ENCODE measurements around the gene MUC13. TPM values are rescaled to one million over a fixed set of nuclear protein-coding genes. Genes with fewer than 3 reads are reported as not detected.

MUC13 gene
- total and polyA plus RNA-seq, 7 donors = 1.4 to 440 (median 119) TPM; not detected in 3

- intact Hi-C loops (cut with DNase I) = no loop called here
- TF ChIP-seq EP300 (IDR thresholded peaks at IDR 0.05) (no peak), POLR2A (IDR thresholded peaks at IDR 0.05) (no peak)
- peak overlapping the region; percentile 67 to 79 (median 75) for H3K27ac ChIP-seq
- H3K36me3 ChIP-seq = no peaks in the 10 kb centered on the region
- DNase-seq = no peak
- no peak overlapping the region for H3K4me3 ChIP-seq
- peaks cover 0 to 78% (median 61%) of the 10 kb centered on the region in 4 donors for H3K4me1 ChIP-seq
- H3K27me3 ChIP-seq = no peaks in the 10 kb centered on the region
- no peaks in the 10 kb centered on the region for H3K9me3 ChIP-seq
Measured at GRCh38 chr3:124879337-124879680, 55.2 kb downstream of the MUC13 start.

GRCh38 chr3:124878561-124879336 lies 55.8 kb downstream of the MUC13 start:
- Histone ChIP-seq H3K4me1 (peaks cover 0 to 77% (median 60%) of the 10 kb centered on the region in 4 donors), H3K4me3 (no peak overlapping the region), H3K27ac (peak overlapping the region; percentile 67 to 79 (median 75)), H3K36me3 (no peaks in the 10 kb centered on the region), H3K27me3 (no peaks in the 10 kb centered on the region), H3K9me3 (no peaks in the 10 kb centered on the region)
- 26 to 40% methylated on average over 6 of the region's 6 CpGs for WGBS, 2 donors
- intact Hi-C loops (cut with DNase I) = no loop called here
- DNase-seq = peak; percentile 75
- peak in 1 of 4 donors; percentile 12 for TF ChIP-seq EP300 (IDR thresholded peaks at IDR 0.05)
- peak; percentile 37 to 68 (median 64) for TF ChIP-seq POLR2AphosphoS5 (IDR thresholded peaks at IDR 0.05)
- TF ChIP-seq, protein P1, sequence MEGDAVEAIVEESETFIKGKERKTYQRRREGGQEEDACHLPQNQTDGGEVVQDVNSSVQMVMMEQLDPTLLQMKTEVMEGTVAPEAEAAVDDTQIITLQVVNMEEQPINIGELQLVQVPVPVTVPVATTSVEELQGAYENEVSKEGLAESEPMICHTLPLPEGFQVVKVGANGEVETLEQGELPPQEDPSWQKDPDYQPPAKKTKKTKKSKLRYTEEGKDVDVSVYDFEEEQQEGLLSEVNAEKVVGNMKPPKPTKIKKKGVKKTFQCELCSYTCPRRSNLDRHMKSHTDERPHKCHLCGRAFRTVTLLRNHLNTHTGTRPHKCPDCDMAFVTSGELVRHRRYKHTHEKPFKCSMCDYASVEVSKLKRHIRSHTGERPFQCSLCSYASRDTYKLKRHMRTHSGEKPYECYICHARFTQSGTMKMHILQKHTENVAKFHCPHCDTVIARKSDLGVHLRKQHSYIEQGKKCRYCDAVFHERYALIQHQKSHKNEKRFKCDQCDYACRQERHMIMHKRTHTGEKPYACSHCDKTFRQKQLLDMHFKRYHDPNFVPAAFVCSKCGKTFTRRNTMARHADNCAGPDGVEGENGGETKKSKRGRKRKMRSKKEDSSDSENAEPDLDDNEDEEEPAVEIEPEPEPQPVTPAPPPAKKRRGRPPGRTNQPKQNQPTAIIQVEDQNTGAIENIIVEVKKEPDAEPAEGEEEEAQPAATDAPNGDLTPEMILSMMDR (IDR thresholded peaks at IDR 0.05) = no peak
- no peak for TF ChIP-seq POLR2A (IDR thresholded peaks at IDR 0.05)

GRCh38 chr3:124877674-124878073 lies 56.9 kb downstream of the MUC13 start:
- Histone ChIP-seq H3K27ac (peak overlapping the region; percentile 67 to 79 (median 75)), H3K4me3 (no peak overlapping the region), H3K4me1 (peaks cover 0 to 75% (median 50%) of the 10 kb centered on the region in 4 donors), H3K27me3 (no peaks in the 10 kb centered on the region), H3K9me3 (no peaks in the 10 kb centered on the region), H3K36me3 (peaks cover 0 to 6% (median 0%) of the 10 kb centered on the region in 4 donors)
- WGBS, 2 donors = 93 to 94% methylated on average over 3 of the region's 3 CpGs
- intact Hi-C loops (cut with DNase I) = no loop called here
- no peak for TF ChIP-seq EP300 (IDR thresholded peaks at IDR 0.05)
- TF ChIP-seq, protein P1 (IDR thresholded peaks at IDR 0.05) = no peak
- no peak for TF ChIP-seq POLR2A (IDR thresholded peaks at IDR 0.05)
- no peak for TF ChIP-seq POLR2AphosphoS5 (IDR thresholded peaks at IDR 0.05)
- peak; percentile 44 for DNase-seq

DNA sequence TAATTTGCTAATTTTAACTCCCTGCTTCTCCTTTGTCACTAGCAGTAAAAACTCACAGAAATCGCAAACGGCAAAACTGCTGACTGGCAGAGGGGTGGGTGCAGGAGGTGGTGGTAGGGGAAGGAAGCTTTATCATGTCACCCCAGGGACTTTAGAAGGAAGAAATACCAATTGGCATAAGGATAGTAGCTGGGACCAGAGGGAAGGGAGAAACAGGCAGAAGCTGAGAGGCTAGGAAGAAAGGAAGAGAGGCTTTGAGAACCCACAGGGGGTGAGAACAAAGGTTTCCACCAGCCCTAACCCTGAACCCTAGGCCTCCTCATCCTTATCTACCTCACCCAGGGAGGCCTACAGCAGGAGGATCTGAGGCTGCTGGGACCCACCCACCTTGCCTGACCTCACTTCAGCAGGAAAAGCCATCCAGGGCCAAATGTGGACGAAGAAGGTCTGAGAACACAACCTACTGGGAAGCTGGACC lies 58.1 kb downstream of the MUC13 start:
- peak in 1 of 4 donors; percentile 8 for TF ChIP-seq POLR2AphosphoS5 (IDR thresholded peaks at IDR 0.05)
- TF ChIP-seq, protein P1 (IDR thresholded peaks at IDR 0.05) = no peak
- WGBS, 2 donors = 65 to 79% methylated on average over 3 of the region's 3 CpGs
- peaks cover 0 to 66% (median 43%) of the 10 kb centered on the region in 4 donors for H3K4me1 ChIP-seq
- no peaks in the 10 kb centered on the region for H3K27me3 ChIP-seq
- no peaks in the 10 kb centered on the region for H3K9me3 ChIP-seq
- intact Hi-C loops (cut with DNase I) = no loop called here
- H3K27ac ChIP-seq = peak overlapping the region in 2 of 4 donors; percentile 51 to 79
- H3K36me3 ChIP-seq = peaks cover 0 to 13% (median 6%) of the 10 kb centered on the region in 4 donors
- DNase-seq = peak; percentile 64
- H3K4me3 ChIP-seq = no peak overlapping the region

DNA sequence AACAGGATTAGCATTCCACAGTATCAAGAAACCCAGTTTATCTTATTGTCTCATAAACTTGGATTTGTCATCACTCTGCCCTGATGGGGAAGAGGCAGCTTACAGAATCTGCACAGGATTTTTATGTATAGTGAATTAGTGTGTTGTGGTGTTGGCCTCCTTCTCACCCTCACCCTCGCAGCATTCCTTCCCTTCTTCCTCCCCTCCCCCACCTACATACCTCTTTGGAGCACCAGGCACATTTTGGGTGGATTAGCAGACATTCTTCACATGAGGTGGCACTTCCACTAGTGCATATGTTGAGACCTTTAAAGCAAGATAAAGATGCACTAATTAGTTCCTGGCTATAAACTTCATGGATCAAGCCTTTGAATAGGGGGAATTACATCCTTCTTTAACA lies 61.3 kb downstream of the MUC13 start:
- no peaks in the 10 kb centered on the region for H3K9me3 ChIP-seq
- peaks cover 0 to 22% (median 7%) of the 10 kb centered on the region in 4 donors for H3K36me3 ChIP-seq
- WGBS, 2 donors = 81 to 97% methylated on average over 1 of the region's 1 CpG
- H3K4me1 ChIP-seq = peaks cover 0 to 44% (median 23%) of the 10 kb centered on the region in 4 donors
- peak; percentile 1 for DNase-seq
- intact Hi-C loops (cut with DNase I) = no loop called here
- no peak overlapping the region for H3K27ac ChIP-seq
- no peak overlapping the region for H3K4me3 ChIP-seq
- TF ChIP-seq, protein P1 (IDR thresholded peaks at IDR 0.05) = no peak
- TF ChIP-seq POLR2A (IDR thresholded peaks at IDR 0.05) (no peak), POLR2AphosphoS5 (IDR thresholded peaks at IDR 0.05) (no peak), EP300 (IDR thresholded peaks at IDR 0.05) (no peak)
- H3K27me3 ChIP-seq = no peaks in the 10 kb centered on the region
